GM18907 (cell line): Measurements from ENCODE around the gene PDIA4.
A peak's percentile ranks its signal among the peaks of the same experiment; 100 is the strongest.
"Not testable (repeated sequence)": the region's sequence is repeated elsewhere in the genome, so short reads cannot be mapped to it uniquely, and the experiment has no call there.

ENCODE experiments used
- ATAC-seq: cut with Tn5 transposase; IDR thresholded peaks from one replicate; pipeline ENCODE4 v1.9.1; 2021; ENCODE audit warnings: mild to moderate bottlenecking, moderate library complexity; ENCODE audit not compliant: unreplicated experiment

PDIA4 gene

GRCh38 chr7:149036676-149037075 is 8.4 kb upstream of the PDIA4 start:
- no peak for ATAC-seq

GRCh38 chr7:149031353-149031910 is 3.1 kb upstream of the PDIA4 start:
- no peak for ATAC-seq

- not testable (repeated sequence) for ATAC-seq
Observed at GRCh38 chr7:149030439-149030838, 2.1 kb upstream of the PDIA4 start.

DNA sequence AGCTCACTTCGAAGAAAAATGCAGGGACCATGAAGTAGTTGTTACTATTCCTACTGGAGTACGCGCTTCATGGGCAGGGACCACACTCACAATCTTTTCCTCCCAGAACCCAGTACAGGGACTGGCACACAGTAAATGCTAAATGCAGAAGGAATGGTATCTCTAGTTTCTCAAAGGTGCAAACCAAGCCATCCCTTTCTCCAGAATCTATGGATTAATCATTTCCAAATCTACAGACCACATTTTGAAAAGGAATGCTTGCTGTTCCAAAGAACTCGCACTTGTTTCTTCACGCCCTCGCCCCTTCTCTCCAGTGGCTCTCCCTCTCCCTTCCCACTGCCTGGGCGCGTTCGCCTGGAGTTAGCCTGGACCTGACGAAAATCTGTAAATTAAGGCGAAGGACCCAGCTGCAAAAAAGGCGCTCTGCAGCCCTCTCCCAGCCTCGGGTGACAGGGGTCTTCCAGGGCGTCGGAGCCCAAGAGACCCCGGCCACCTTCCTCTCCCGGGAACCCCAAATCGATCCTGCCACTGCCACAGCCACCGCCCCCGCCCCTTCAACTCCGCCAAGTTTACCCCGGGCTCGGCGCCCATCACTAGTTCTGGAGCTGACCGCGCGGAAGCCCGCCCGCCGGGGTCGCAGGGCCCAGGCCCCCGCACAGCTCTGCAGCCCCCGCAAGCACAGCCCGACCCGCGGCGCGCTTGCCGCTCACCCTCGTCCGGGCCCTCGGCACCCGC is 527 bp downstream of the PDIA4 start:
- no peak for ATAC-seq

GRCh38 chr7:149027055-149027454 is 1.2 kb downstream of the PDIA4 start:
- no peak for ATAC-seq

GRCh38 chr7:149023662-149024061 is 4.6 kb downstream of the PDIA4 start:
- no peak for ATAC-seq

- ATAC-seq, result no peak
Observed at GRCh38 chr7:149022756-149023360, 5.4 kb downstream of the PDIA4 start.

- no peak for ATAC-seq
Observed at GRCh38 chr7:149021725-149022062, 6.6 kb downstream of the PDIA4 start.

DNA sequence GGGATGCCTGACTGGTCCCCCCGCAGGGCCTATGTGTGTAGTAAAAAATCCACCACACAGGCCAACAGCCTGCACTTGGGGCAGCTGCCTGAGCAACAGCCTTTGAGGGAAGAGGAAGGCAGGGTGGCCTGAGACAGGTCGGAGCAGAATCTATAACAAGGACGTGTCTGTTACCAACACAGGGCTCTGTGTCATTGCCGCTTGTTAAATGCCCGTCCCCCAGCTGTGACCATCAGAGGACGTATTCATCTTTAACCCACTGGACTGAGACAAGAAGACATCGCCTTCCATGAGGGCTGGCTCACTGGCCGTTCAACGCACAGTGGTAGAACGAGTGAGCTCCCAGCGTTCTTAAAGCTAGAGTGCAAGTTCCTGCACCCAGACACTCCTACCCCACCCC is 7.8 kb downstream of the PDIA4 start:
- ATAC-seq, result no peak

- ATAC-seq, result no peak
Observed at GRCh38 chr7:149016876-149017275, 11.4 kb downstream of the PDIA4 start.

DNA sequence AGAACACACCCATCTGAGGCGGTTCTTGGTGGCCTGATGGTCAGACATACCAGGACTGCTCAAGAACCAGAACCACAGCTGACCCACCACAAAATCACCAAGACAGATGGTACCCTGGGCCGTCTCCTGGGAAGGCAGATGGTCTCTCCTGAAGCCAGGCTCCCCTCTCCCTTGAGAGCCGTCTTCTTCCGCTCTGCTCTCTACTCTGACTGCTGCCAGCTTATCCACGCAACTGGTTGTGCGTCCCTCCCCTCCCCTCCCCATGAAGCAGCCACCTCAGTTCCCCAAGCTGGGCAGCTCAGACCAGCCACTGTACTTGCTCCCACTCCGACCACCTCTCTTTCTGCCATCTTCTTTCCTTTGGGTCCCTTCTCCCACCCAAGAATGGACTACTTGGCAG is 14.0 kb downstream of the PDIA4 start:
- ATAC-seq, result no peak

- no peak for ATAC-seq
Observed at GRCh38 chr7:149013876-149014275, 14.4 kb downstream of the PDIA4 start.

- not testable (repeated sequence) for ATAC-seq
Observed at GRCh38 chr7:149012730-149013129, 15.6 kb downstream of the PDIA4 start.

- ATAC-seq, result no peak
Observed at GRCh38 chr7:149011491-149011890, 16.8 kb downstream of the PDIA4 start.

GRCh38 chr7:149010451-149010850 is 17.9 kb downstream of the PDIA4 start:
- ATAC-seq, result no peak

DNA sequence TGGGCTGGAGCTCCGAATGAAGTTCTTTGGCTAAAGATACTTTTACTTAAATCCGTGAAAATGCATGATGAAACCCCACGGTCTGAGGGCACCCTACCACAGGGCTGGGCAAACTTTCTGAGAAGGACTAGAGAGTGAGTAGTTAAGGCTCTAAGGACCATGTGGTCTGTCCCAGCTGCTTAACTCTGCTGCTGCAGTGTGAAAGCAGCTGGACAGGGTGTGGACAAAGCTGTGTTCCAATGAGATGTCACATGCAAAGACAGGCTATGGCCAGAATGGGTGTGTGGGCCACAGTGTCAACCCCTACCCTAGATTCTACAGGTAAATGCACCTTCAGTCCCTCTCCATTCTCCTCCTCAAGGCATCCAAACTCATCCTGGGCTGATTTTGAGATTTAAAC is 18.8 kb downstream of the PDIA4 start:
- no peak for ATAC-seq

DNA sequence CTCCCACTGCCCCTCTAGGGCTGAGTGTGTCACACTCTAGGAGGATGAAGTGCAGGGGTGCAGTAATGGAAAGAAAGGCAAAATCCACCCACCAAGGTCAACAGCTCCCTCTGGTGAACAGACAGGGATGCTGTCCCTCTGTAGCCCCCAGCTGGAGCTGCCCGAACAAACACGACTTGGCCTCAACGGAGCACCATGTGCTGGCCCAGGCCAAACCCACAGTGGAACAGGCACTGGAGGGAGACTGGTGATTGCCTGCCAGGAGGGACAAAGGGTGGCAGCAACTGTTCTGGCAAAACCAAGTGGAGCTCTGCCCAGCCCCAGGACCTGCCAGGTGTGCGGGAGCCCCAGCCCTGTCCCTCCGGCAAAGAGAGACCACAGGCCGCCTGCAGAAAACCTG is 20.7 kb downstream of the PDIA4 start:
- no peak for ATAC-seq

DNA sequence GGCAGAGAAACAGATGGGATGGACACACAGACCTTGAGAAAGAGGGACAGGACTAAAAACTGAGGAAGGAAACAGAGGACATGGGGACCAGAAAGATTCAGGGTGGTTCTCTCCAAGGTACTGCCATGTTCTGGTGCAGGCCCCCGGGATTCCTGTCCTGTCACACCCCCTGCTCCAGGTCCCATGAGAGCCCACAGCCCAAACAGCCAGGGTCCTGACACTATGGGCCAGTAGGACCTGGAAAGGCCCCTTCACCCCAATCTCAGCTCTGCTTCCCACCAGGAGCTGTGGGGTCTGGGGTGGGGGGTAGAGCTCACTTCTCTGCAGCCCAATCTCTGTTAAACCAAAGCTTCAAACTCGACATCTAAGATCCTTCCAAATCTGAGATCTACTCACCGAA is 21.2 kb downstream of the PDIA4 start:
- no peak for ATAC-seq

- no peak for ATAC-seq
Observed at GRCh38 chr7:149006345-149006725, 22.0 kb downstream of the PDIA4 start.

- peak; percentile 66 for ATAC-seq
Observed at GRCh38 chr7:149005427-149006344, 22.6 kb downstream of the PDIA4 start.
